ENCODE data around the gene MARK1. TPM values are rescaled to one million over a fixed set of nuclear protein-coding genes. Genes with fewer than 3 reads are reported as not detected.

MARK1 gene
- total and polyA plus RNA-seq, 10 of the 15 experiments (the other 5 are each of a cell fraction or from before 2014, with no cell fraction given) = 0.02 to 0.67 (median 0.12) TPM; not detected in 6

DNA sequence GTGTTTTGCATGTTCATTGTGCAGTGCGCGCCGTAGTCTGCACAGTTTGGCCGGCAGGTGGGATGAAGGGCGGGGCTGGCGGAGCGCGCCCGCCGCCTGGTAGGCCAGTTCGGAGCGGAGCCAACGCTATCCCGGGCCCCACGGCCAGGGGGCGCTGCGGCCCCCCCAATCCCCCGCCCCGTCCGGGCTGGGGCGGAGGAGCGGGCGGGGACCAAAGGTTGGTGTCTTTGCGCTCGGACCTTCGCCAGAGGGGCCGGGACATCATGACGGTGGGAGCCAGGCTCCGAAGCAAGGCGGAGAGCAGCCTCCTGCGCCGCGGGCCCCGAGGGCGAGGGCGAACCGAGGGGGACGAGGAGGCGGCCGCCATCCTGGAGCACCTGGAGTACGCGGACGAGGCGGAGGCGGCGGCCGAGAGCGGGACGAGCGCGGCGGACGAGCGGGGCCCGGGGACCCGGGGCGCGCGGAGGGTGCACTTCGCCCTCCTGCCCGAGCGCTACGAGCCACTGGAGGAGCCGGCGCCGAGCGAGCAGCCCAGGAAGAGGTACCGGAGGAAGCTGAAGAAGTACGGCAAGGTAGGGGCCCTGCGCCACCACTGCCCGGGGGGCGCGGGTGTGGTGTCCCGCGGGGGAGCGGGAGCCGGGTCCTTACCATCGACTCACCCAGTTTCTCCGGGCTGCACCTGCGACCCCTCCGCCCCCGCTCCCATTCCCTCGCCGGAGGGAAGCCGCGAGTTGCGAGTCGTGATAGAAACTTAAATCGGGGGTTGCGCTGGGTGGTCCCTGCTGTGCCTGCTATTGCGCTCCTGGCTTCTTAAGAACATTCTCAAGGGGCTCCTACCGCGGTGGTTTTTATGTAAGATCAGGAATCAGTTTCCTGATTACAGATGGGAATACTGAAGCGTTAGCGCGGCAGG is 162.5 kb downstream of the MARK1 start, which contains the start of gene C1orf115 (continued):
- TF ChIP-seq E4F1 (IDR thresholded peaks at IDR 0.05; ENCODE audit: borderline replicate concordance, partially characterized antibody) (no peak), IKZF1 (conservative IDR thresholded peaks at IDR 0.05) (peak; percentile 84), ZNF622 (IDR thresholded peaks at IDR 0.05) (no peak), ATF7 (IDR thresholded peaks at IDR 0.05; ENCODE audit: low read depth) (no peak), FOXK2 (IDR thresholded peaks at IDR 0.05) (no peak), PAX8 (IDR thresholded peaks at IDR 0.05) (no peak), SMARCA5 (IDR thresholded peaks at IDR 0.05) (peak; percentile 94), IRF4 (IDR thresholded peaks at IDR 0.05; ENCODE audit: low read depth, low read length) (no peak), IKZF2 (IDR thresholded peaks at IDR 0.05) (no peak), BMI1 (IDR thresholded peaks at IDR 0.05; ENCODE audit: borderline replicate concordance) (no peak), HDAC2 (IDR thresholded peaks at IDR 0.05) (no peak), SIX5 (IDR thresholded peaks at IDR 0.05; ENCODE audit: low read depth, low read length, severe bottlenecking) (no peak), NFYA (IDR thresholded peaks at IDR 0.05; ENCODE audit: borderline replicate concordance, low read depth, low read length) (no peak), LARP7 (IDR thresholded peaks at IDR 0.05) (peak; percentile 49; the same call in 1 of the 2 replicates), NR2C2 (IDR thresholded peaks at IDR 0.05; ENCODE audit: borderline replicate concordance, control insufficient read depth, insufficient read length, low read depth) (no peak), ZNF217 (IDR thresholded peaks at IDR 0.05) (no peak; the same call in 1 of the 2 replicates), SMAD5 (IDR thresholded peaks at IDR 0.05; ENCODE audit: low read depth) (no peak), SUZ12 (IDR thresholded peaks at IDR 0.05; ENCODE audit: unreplicated experiment) (no peak), MXI1 (IDR thresholded peaks at IDR 0.05; ENCODE audit: low read depth, low read length) (no peak), RB1 (IDR thresholded peaks at IDR 0.05; ENCODE audit: borderline replicate concordance) (peak; percentile 76; the same call in 1 of the 2 replicates), ZNF207 (IDR thresholded peaks at IDR 0.05; ENCODE audit: borderline replicate concordance) (no peak), POU2F2 (IDR thresholded peaks at IDR 0.05; ENCODE audit: borderline replicate concordance, low read depth, low read length) (no peak), NFYB (IDR thresholded peaks at IDR 0.05; ENCODE audit: insufficient read depth, low read depth, low read length) (no peak)
- TF ChIP-seq, protein P1, sequence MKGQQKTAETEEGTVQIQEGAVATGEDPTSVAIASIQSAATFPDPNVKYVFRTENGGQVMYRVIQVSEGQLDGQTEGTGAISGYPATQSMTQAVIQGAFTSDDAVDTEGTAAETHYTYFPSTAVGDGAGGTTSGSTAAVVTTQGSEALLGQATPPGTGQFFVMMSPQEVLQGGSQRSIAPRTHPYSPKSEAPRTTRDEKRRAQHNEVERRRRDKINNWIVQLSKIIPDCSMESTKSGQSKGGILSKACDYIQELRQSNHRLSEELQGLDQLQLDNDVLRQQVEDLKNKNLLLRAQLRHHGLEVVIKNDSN (IDR thresholded peaks at IDR 0.05; ENCODE audit: borderline replicate concordance, extremely low read length, insufficient read depth, low read depth, low read length) = no peak
- TF ChIP-seq, protein P2, sequence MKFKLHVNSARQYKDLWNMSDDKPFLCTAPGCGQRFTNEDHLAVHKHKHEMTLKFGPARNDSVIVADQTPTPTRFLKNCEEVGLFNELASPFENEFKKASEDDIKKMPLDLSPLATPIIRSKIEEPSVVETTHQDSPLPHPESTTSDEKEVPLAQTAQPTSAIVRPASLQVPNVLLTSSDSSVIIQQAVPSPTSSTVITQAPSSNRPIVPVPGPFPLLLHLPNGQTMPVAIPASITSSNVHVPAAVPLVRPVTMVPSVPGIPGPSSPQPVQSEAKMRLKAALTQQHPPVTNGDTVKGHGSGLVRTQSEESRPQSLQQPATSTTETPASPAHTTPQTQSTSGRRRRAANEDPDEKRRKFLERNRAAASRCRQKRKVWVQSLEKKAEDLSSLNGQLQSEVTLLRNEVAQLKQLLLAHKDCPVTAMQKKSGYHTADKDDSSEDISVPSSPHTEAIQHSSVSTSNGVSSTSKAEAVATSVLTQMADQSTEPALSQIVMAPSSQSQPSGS (IDR thresholded peaks at IDR 0.05; ENCODE audit: low read length) = no peak

All from GM12878 (cell line).